ENCODE data around the gene TNC.

The TNC gene

GRCh38 chr9:115098226-115098965 is 19.6 kb downstream of the TNC start:
- no peak for DNase-seq (ENCODE audit: low spot score)

DNA sequence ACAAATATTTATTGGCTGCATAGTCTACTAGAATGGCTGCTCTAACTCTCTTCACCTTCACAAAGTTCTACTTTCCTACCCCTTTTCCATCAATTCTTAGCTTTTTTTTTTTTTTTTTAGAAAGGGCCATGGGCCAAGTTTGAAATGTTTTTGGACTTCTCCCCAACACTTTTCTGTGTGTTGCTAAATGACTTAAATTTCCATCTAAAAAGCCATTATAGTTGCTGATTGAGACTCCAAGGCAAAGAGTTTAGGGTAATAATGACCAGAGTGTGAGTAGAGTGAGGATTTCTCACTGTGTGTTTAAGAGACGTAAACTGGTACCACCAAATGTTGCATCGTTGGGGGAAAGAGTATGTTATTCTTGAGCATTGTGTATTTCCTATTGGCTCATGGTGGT is 24.4 kb downstream of the TNC start:
- no peak for DNase-seq (ENCODE audit: low spot score)

DNA sequence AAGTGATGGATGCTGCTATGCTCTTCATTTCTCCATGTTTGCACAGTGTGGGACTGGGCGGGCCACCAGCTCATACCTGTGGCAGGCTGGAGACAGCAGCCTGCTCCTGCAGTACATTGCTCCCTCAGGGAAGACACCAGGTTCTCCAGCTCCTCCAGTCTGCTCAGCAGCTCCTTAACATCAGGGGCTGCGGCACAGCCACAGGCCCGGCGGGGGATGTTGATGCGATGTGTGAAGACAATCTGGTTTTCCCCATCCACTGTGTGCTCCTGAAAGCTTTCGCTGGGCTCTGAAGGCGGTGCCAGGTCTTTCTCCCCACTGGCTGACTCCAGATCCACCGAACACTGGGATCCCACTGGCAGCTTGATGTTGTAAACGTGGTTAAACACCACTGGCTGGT is 27.5 kb downstream of the TNC start:
- no peak for DNase-seq (ENCODE audit: low spot score)

- no peak for DNase-seq (ENCODE audit: low spot score)
Observed at GRCh38 chr9:115088860-115089259, 29.1 kb downstream of the TNC start.

DNA sequence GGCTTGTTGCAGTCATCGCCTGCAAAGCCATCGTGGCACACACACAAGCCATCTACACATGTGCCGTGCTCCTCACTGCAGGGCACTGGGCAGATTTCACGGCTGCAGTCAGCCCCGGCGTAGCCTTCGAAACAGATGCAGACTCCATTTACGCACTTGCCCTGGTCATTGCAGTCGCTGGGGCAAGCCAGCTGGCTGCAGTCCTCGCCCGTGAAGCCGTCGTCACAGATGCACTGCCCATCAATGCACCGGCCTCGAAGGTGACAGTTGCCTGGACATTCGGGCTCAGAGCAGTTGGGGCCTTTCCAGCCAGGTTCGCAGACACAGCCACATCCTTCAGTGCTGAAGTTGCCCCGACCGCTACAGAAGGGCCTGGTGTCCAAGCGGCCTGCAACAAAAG is 31.1 kb downstream of the TNC start:
- DNase-seq (ENCODE audit: low spot score), result no peak

GRCh38 chr9:115086461-115086860 is 31.5 kb downstream of the TNC start:
- no peak for DNase-seq (ENCODE audit: low spot score)

GRCh38 chr9:115085773-115086377 is 32.1 kb downstream of the TNC start:
- DNase-seq (ENCODE audit: low spot score), result no peak

GRCh38 chr9:115084709-115085108 is 33.2 kb downstream of the TNC start:
- no peak for DNase-seq (ENCODE audit: low spot score)

- no peak for DNase-seq (ENCODE audit: low spot score)
Observed at GRCh38 chr9:115084157-115084556, 33.8 kb downstream of the TNC start.

DNA sequence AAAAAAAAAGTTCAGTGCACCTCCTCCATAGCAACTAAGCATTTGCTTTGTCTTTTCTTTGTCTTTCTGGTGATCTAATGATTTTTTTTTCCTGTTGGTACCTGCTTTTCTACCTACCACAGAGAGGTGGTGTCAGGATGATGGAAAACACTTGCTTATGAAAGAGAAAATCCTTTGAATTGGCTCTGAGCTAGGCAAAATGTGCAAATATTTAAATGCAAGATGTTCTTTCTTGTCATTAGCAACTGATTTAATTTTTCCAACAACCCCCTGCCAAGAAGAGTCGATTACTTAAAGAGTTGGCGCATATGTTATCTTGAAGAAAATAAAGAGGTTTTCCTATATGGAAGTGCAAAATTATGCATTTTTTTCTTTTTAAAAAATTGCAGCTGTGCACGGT is 37.7 kb downstream of the TNC start:
- DNase-seq (ENCODE audit: low spot score), result no peak

DNA sequence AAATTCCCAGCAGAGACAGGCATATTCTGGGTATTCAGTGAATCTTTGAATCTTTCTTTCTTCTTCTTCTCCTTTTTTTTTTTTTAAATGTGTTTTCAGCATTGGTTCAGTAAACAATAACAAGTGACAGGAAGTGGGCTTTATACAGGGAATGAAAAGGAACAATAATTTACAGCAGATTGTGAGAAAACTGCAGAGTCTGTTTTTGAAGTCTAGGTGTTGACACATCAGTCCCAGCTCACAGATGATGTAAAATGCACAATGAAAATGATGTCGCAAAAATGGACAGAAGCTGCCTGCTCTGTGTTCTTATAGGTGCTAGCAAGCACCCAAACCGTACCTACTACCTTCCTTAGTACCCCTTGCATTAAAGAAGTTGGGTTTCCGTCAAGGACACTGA is 38.8 kb downstream of the TNC start:
- DNase-seq (ENCODE audit: low spot score), result no peak

GRCh38 chr9:115073456-115073855 is 44.5 kb downstream of the TNC start:
- DNase-seq (ENCODE audit: low spot score), result no peak

GRCh38 chr9:115071176-115071575 is 46.8 kb downstream of the TNC start:
- no peak for DNase-seq (ENCODE audit: low spot score)

DNA sequence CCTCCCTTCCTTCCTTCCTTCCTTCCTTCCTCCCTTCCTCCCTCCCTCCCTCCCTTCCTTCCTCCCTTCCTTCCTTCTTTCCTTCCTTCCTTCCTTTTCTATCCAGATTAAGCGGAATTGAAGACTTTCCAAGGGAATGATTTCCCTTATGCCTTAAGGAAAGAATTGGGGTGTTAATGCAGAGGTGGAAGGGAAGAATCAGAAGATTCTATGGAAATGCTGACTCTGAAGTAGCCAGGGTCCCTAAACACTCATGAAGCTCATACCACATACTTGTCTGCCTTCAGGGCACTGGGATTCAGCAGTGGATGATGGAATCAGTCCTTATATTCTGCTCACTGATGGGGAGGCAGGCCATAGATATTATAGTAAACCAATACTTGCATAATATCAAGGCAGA is 48.2 kb downstream of the TNC start:
- no peak for DNase-seq (ENCODE audit: low spot score)

DNA sequence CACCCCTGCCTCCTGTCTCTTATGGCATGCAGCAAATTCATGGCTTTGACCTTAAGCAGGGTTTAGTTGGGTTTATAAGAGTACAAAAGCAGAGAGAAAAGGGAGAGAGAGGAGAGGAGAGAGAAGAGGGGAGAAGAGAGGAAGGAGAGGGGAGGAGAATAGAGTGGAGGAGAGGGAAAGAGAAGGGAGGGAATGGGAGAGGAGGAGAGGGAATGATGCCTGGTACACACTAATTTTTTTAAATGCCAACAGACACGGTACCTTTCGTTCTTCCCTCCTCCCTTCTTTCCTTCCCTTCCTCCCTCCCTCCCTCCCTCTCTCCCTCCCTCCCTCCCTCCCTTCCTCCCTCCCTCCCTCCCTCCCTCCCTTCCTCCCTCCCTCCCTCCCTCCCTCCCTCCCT is 48.7 kb downstream of the TNC start:
- no peak for DNase-seq (ENCODE audit: low spot score)

DNA sequence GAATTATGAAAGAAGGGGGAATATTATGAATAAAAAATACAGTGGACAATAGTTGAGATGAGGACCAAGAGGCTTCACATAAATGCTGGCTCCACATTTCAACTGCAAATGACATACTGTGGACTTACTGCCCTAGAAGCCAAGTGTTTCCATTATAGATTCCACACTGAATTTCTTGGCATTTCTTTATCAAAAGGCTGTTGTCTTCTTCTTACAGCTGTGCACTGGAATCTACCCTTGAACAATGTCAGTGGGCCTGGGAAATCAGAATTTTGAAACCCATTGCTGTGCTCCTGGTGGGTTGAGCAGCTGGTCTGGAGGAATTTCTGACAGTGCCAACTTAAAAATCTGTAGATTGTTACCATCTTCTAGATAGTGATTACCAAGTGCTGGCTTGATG is 49.9 kb downstream of the TNC start:
- DNase-seq (ENCODE audit: low spot score), result no peak

- DNase-seq (ENCODE audit: low spot score), result no peak
Observed at GRCh38 chr9:115063058-115063845, 54.7 kb downstream of the TNC start.

GRCh38 chr9:115058684-115059315 is 59.2 kb downstream of the TNC start:
- no peak for DNase-seq (ENCODE audit: low spot score)

DNA sequence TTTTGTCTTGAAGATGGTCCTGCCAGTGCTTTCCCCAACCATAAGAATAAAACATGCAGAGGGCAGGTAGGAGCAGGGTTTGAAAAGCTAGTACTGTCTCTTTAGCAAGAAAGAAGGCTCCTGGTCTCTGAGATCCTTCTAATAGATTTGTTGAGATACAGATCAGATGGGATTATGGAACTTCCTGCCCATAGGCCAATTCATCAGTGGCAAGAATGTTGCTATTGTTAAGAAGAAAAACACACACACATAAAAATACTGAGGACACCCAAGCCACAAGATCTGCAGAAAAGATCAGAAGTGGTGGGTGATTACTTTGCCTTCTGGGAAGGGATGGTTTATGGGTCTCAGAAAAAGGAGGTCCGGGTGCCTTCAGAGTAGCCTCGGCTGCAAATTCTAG is 59.8 kb downstream of the TNC start:
- DNase-seq (ENCODE audit: low spot score), result no peak

- DNase-seq (ENCODE audit: low spot score), result no peak
Observed at GRCh38 chr9:115057559-115057958, 60.4 kb downstream of the TNC start.

- DNase-seq (ENCODE audit: low spot score), result no peak
Observed at GRCh38 chr9:115050002-115050490, 67.9 kb downstream of the TNC start.

- DNase-seq (ENCODE audit: low spot score), result no peak
Observed at GRCh38 chr9:115046824-115047223, 71.1 kb downstream of the TNC start.

DNA sequence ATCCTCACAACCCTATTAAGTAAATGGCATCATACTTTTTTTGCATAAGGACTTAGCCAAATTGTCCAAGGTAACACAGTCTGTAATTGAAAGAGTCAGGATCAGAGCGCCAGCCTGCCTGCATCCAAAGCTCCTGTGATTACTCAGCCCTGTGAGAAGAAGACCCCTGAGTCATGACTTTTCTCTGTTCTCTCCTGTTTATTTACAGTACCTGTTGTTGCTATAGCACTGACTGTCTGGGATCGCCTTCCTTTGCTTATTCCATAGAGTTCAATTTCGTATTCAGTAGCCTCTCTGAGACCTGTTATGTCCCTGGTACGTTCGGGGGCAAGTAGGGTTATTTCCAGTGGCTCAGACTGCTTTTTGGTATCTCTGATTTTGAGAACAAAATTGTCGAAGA is 71.8 kb downstream of the TNC start:
- DNase-seq (ENCODE audit: low spot score), result no peak
